GOT3 (cell line): Measurements from ENCODE around the gene GPHA2.
"Not testable (repeated sequence)": the region's sequence is repeated elsewhere in the genome, so short reads cannot be mapped to it uniquely, and the experiment has no call there.

Experiments used
- DNase-seq: peaks from one replicate; lab custom pipeline; 2025; ENCODE audit warnings: mixed read lengths; lab: John Stamatoyannopoulos, UW

The GPHA2 gene, protein sequence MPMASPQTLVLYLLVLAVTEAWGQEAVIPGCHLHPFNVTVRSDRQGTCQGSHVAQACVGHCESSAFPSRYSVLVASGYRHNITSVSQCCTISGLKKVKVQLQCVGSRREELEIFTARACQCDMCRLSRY

GRCh38 chr11:64935359-64936081, at the start of gene GPHA2:
Gene GPHA2, minus strand, starts transcription at chr11:64935893. Its CDS starts 433 bp downstream, at chr11:64935460.
- no peak for DNase-seq

DNA sequence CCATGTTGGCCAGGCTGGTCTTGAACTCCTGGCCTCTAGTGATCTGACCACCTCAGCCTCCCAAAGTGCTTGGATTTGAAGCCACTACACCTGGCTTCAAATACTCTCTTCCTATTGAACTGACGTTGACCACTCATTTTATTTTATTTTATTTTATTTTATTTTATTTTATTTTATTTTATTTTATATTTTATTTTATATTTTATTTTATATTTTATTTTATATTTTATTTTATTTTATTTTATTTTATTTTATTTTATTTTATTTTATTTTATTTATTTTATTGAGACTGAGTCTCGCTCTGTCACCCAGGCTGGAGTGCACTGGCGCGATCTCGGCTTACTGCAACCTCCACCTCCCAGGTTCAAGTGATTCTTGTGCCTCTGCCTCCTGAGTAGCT, 47.6 kb upstream of the GPHA2 start:
- not testable (repeated sequence) for DNase-seq

DNA sequence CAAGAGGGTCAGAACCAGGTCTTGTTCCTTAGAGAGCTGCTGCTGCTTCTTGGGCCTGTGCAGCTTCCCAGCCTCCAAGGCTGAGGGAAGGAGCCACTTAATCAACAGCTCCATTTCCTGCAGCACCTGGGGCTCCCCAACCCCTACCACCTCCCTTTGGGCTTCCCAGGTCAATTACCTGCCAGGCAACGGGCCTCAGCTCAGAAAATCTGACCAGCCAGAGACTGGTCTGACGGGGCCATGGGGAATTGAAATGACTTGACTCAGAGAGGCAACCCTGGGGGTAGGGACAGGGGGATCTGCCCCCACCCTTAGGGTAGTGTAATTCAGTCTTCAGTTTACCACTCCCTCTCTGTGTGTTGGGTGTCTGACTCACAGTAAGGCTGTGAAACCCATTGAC, 41.0 kb upstream of the GPHA2 start:
- DNase-seq, result no peak

DNA sequence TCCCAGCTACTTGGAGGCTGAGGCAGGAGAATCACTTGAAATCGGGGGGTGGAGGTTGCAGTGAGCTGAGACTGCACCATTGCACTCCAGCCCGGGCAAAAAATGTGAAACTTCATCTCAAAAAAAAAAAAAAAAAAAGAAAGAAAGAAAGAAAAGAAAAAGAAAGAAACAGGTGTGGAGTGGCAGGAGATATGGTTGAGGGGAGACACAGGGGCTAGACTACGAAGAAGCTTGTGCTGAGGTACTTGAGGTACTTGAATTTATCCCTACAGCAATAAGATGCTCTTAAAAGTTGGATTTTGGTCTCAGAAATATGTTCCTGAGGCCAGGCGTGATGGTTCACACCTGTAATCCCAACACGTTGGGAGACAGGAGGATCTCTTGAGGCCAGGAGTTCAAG, 38.4 kb upstream of the GPHA2 start:
- no peak for DNase-seq

GRCh38 chr11:64971421-64972233, 35.9 kb upstream of the GPHA2 start, which contains the start of gene MAJIN:
Gene MAJIN, minus strand, starts transcription at chr11:64972108. Its CDS starts 12,703 bp downstream, at chr11:64959405.
- peak; percentile 27 for DNase-seq

DNA sequence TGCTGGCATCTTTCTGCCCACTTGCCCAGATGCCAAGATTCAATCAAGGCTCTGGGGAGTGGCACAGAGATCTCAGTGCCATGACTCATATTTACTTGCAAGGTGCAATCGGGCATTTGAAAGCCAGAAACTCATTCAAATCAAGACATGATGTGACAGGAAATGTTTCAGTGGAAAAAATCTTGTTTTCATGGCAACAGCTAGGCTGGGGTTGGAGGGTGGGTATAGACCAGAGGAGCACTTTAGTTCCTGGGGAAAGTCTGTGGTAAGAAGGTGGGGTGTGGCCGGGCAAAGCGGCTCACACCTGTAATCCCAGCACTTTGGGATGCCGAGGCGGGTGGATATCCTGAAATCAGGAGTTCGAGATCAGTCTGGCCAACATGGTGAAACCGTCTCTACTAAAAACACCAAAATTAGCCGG, 35.0 kb upstream of the GPHA2 start:
- no peak for DNase-seq

DNA sequence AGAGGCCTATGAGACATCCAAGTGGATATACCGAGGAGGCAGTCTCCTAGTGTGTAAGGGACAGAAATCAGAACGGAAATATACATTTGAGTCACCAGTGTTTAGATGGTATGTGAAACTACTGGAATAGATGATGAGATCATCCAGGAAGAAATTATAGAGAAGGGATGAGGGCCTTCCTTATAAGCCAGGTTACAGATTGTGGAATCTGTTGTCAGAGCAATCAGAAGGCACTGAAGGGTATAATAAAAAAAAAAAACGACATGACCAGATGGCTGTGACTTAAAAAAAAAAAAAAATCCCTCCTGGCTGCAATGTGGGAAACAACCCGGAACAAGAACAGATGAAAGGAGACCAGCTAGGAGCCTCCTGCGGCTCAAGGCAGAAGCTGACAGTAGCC, 33.5 kb upstream of the GPHA2 start:
- DNase-seq, result no peak

DNA sequence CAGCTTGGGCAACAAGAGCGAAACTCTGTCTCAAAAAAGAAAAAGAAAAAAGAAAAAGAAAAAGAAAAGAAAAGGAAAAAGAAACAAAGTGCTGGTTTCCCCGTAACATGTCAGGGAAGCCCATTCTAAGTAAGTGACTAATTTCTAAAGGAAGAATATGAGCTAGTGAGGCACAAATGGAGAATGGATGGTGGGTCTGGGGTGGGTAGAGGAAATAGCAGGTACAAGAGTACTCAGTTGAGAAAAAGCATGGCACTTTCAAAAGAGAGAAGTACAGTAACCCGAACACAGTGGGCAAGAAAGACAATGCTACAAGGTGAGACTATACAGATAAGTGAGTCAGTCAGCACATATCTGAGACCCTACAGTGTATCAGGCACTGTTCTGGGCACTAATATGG, 31.7 kb upstream of the GPHA2 start:
- DNase-seq, result no peak

DNA sequence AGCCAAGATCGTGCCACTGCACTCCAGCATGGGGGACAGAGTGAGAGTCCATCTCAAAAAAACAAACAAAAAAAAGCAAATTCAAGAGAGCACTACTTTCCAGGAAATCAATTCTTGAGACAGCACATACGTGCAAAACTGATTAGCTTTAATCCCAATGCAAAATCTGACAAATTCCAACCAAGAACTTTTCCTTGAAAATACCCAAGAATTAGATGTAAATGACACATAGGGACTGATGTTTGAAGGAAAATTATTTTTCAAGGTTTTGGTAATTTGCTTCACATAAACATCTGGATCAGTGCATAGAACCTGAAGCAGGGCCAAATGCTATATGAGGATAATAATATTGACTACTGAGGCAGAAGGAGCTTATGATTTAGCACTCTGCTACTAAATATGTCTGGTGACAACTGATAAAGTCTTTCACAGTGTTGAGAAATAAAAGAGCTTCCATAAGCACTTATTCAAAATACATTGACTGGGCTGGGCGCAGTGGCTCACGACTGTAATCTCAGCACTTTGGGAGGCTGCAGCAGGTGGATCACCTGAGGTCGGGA, 27.5 kb upstream of the GPHA2 start:
- DNase-seq, result no peak

- DNase-seq, result no peak
Measured at GRCh38 chr11:64960719-64961118, 25.0 kb upstream of the GPHA2 start.

DNA sequence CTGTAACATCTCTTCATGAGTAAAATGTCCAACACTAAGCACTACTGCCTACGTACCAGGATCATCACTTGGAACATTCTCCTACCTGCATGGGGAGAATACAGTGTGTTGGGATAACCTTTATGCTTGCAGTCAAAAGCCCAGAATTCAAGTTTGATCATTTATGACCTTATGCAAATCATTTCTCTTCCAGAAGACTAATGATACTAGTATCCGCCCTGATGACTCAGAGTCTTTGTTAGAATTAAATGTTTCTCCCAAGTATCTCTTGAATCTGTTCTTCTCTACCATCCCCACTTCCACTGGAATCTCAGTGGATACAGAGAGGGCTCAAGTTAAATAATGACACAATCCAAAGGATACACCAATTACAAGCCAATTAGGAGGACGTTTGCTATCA, 23.8 kb upstream of the GPHA2 start:
- DNase-seq, result no peak

GRCh38 chr11:64954201-64954600, 18.5 kb upstream of the GPHA2 start:
- no peak for DNase-seq

- DNase-seq, result no peak
Measured at GRCh38 chr11:64951529-64951928, 15.8 kb upstream of the GPHA2 start.

DNA sequence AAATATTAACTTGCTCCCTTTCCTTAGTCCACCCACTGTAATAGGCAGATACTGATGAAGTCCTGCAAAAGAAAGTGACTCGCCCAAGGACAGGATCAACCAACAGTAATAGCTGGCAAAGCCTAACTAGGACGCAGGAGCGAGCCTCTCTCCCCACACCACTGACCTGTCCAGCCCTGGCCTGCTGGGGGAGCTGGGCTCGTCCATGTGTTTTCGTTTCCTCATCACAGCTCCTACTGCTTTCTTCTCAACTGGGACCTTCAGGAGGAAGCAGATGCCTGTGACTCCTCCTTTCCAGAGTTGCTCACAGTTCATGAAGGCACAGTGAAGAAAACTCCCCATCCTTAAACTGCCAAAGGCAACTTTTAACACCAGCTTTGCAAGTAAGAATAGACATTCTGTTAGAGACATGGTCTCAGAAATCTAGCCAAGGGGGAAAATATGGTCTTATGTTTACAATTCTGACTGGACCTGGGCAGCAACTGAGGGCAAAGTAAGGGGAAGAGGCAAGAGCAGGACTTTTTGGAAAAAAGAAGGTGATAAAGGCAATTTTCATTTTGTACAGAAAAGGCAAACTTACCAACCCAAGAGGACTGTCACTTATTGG, 11.6 kb upstream of the GPHA2 start:
- DNase-seq, result no peak

DNA sequence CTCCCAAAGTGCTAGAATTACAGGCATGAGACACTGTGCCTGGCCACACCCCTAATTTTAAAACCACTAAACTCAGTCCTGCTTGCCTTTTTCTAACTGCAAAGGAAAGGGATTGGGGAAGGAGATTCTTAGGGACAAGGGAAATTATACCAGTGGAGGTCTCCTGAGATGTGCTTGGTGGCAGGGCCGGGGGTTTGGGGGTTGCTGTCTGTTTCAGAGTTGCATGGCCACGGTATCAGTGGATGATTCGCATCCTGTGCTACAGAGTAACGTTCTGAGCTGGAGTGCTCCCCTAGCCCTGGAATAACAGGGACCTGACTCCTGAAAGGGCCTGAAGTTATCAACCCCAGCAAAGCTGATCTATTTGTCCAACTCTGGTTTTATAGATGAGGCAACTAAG, 846 bp upstream of the GPHA2 start:
- DNase-seq, result no peak

- no peak for DNase-seq
Measured at GRCh38 chr11:64934682-64935358, 873 bp downstream of the GPHA2 start.

DNA sequence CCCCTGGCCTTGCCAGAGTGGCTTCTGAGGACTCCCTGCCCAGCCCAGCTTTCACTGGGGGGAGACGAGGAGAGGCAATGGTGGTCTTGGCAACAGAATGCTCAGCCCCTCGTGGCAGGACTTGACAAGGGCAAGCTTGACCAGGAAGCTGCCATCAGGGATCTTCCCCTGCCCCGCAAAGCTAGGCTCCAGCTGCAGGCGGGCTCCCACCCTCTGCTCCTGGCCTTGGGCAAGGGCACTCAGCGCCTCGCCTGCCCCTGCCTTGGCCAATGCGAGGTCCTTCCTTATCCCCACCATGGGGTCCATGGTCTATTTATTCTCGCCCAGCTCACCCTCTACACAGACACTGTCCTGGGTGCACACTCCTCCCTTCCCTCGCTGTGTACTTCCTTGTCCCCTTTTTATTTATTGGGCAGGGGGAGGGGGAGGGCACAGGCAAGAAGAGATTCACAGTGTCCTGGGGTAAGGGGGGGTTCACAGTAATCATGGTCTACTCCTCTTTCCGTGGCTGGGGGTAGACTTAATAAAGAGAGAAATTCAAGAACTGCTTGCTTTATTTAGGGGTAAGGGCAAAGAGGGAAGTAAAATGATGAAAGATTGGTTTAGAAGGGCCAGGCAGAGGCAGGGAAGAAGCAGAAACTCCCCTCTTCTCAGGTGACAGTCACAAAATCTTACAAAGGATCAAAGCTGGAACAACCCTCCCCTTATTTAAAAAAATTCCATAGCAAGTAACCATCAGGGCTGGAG, 1.6 kb downstream of the GPHA2 start:
- no peak for DNase-seq

DNA sequence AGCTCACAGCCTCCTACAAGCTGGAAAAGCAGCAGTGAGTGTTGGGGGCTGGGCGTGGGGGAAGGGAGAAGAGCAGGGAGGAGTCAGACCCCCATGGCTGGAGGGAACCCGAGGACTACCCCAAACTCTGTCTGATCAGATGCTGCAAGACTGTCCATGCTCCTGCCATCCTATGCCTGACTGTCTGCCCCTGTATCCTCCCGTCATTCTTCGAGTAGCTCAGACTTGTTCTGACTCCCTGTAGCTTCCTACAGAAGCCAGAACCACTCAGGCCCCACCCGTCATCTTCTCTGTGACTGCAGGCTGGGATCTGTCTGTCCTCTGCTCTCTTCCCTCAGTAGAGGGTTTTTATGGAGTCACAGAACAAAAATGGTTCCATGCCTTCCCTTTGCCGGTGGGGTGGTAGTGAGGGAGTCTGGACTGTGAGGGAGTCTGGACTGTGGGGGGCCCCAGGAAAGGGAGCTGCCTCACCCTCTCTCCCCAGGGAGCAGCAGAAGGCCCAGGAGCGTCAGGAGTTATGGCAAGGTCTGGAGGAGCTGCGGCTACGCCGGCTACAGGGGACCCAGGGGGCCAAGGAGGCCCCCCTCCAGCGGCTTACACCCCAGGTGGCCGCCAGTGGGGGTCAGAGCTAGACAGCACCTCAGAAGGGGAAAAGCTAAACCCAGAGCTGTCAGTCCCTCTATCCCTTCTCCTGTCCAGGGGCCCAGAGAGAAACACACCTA, 2.3 kb downstream of the GPHA2 start:
- DNase-seq, result no peak

- DNase-seq, result no peak
Measured at GRCh38 chr11:64932324-64932723, 3.4 kb downstream of the GPHA2 start.

- DNase-seq, result no peak
Measured at GRCh38 chr11:64931290-64931689, 4.4 kb downstream of the GPHA2 start.
